ENCODE measurements around the gene NKD1.
"Not testable (repeated sequence)": the region's sequence is repeated elsewhere in the genome, so short reads cannot be mapped to it uniquely, and the experiment has no call there.

Gene NKD1

DNA sequence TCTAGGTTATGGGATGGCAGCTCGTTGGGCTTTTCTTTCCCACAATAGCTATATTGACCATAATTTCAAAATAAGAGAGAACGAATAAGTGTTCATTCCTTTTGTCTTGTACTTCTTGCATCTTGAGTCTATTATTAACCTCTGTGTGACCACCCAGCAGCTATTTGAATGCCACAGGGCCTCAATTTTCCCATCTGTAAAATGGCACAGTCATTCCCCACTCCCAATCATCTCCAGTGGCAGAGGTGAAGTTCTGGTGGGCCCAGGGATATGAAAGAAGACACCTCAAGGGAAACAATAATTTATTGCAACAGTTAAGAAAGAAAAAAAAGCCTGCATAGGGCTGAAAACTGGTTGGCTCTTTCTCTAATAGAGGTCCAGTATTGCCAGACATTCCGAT, 28.6 kb upstream of the NKD1 start:
- no peak for DNase-seq (ENCODE audit: low read depth)

DNA sequence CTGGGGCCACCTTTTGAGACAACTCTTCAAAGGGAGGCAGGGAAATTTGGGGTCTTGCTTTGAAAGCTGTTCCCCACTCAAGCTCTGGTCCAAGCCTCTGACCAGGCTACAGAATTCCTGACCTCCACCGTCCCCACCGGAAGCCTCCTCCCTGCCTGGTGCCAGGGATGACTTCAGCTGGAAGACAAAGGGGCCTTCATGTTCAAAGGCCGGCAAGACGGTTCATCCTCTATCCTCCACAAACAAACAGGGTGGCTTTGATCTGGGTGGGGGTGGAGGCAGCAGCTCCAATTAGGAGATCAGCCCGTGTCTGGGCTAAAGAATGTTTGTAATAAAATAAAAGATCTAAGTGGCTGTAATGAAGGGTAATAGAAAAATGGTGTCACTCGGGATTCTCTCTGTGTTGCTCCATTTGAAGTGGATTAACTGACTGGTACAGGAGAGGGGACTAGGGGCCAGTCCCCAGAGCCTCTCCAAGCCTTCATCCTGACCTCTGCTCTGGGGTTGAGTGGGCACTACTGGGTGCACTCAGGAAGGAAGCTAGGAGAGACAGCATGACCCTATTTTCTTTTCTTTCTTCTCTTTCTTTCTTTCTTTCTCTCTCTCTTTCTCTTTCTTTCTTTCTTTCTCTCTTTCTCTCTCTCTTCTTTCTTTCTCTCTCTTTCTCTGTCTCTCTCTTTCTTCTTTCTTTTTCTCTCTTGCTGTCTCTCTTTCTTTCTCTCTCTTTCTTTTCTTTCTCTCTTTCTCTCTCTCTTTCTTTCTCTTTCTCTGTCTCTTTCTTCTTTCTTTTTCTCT, 27.5 kb upstream of the NKD1 start:
- no peak for DNase-seq (ENCODE audit: low read depth)

DNA sequence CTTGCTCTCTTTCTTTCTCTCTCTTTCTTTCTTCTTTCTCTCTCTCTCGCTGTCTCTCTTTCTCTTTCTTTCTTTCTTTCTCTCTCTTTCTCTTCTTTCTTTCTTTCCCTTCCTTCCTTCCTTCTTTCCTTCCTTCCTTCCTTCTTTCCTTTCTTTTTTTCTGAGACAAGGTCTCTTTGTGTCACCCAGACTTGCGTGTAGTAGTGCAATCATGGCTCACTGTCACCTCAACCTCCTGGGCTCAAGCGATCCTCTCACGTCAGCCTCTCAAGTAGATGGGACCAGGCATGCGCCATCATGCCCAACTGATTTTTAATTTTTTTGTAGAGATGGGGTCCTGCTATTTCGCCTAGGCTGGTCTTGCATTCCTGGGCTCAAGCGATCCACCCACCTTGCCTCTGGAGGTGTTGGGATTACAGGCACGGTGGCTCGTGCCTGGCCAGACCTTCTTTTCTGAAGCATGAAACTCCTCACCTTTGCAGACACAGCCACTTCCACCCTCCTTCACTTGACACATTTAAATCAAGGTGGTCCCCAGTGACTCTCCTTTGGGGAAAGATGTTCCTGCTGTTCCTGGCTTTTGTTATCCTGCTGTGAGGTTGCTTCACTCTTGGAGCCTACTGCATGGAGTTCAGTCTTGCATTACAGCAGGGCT, 26.8 kb upstream of the NKD1 start:
- no peak for DNase-seq (ENCODE audit: low read depth)

DNA sequence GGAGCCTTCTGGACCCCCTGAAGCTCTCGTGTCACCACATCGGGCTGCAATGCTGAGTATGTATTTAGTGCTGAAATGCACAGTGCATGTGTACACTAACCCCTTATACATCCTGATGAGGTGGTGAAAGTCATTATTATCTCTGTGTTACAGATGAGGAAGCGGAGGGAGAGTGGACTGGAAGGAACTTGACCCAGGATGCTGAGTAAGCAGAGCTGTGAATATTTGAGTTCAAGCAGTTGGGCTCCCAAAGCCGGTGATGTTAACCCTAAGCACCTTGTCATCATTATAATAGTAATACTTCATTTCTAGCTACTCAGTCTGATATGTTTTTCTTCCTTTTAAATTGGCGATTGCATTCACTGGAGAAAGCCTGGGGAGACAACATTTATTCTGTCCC, 25.9 kb upstream of the NKD1 start:
- no peak for DNase-seq (ENCODE audit: low read depth)

DNA sequence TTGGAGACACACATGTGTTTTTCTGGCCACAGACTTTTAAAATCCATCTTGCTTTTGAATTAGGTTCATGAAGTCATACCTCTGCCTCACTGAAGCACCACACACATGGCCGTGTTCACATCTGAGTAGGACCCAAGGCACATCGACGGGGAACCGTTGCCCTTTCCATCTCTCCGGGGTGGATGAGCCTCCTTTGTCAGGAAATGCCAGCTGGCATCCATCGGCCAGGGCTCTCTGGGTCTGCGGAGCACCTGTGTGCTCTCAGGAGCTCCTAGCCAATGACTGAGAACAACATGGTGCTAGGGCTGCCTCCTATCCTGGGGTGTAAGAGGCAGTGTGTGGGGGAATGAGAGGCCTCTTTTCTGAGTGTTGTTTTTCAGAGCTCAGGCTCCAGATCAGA, 24.5 kb upstream of the NKD1 start:
- DNase-seq (ENCODE audit: low read depth) = no peak

DNA sequence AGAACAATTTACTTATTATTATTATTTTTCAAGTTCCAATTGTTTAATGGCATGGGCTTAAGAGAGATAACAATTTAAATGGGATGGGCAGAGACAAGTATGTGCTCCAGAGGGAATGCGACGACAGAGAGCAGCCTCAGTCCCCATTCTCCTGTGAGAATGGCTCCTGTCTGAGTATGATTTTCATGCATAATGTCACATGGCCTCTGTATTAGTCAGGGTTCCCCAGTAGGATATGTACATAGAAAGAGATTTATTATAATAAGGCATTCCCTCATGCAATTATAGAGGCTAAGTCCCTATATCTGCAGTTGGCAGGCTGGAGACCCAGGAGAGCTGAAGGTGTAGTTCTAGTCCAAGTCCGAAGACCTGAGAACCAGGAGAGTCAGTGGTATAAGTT, 22.9 kb upstream of the NKD1 start:
- no peak for DNase-seq (ENCODE audit: low read depth)

DNA sequence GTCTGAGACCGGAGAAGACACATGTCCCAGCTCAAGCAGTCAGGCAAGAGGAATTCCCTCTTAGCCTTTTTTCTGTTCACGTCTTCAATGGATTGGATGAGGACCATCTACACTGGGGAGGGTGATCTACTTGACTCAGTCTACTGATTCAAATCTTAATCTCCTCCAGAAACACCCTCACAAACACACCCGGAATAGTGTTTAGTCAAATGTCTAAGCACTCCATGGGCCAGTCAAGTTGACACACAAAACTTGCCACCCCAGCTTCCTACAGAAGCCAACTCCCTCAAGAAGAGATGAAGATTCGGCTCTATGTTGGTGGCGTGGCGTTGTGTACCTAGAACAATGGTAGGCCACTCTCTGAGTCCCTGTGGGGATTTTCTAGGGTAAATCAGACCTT, 22.5 kb upstream of the NKD1 start:
- no peak for DNase-seq (ENCODE audit: low read depth)

DNA sequence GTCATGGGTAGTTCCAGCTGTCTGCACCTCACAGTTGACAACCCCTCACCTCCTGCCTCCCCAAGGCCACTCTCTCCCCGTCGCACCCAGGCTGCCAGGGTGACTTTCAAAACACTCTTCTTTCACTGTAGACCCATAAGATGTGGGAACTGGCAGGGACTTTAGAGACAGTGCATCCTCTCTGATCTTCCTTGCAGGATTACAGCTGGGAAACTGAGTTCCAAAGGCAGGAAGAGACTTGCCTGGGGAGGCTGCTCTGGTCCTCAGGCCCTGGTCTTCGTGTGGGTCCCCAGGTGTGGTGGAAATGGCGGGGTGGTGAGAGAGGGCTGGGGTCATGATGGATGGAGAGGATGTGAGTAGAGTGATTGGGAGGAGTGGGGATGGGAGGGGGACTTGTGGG, 21.9 kb upstream of the NKD1 start:
- no peak for DNase-seq (ENCODE audit: low read depth)

DNA sequence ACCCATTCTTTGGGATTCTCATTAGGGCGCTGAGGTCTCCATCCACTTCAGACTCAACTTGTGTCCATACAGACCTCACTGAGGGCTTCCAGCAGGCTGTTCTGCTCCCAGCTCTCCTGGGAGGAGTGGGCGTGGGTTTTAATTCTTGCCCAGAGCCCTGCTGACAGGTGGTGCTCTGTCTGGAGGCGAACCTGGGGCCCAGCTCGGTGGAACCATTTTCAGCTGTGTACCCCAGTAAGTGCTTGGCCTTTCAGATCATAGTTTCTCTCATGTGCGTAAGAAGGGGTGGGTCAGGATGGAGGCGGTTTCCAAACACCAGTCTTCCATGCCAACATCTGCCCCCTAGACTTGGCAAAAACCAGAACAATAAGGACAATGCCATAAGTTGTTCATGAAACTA, 21.4 kb upstream of the NKD1 start:
- no peak for DNase-seq (ENCODE audit: low read depth)

DNA sequence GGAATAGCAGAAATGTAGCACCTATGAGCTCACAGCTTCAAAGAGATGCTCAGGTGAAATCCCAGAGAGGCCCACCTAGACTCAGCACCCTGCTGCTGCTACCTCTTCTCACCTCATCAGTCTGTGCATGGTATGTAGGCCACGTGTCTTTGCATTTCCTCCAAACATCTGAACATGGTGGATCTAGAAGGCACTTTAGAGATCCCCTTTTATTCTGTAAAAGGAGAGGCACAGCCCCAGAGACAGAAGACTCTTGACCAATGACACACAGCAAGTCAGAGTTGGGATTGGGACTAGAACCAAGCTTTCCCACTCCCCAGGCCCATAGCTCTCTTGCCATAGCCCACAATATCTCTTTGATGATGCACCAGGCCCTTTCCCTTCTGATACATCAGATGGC, 19.4 kb upstream of the NKD1 start:
- DNase-seq (ENCODE audit: low read depth) = no peak

DNA sequence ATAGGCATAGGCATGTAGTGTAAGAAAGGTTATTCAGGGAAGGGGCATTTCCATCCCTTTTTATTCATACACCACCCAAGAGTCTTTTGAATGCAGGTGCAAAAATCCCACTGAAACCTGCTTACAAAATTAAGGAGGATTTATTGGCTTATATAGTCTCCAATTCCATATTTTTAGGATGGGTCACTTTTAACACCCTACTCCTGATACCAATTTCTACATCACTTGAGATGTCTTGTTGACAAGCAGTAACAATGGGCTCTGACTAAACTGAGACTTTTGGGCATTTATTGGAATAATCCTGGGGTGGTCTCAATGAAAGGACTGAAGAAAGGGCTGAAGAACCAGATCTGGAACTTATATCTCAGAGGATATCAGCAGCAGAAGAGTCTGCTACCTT, 18.9 kb upstream of the NKD1 start:
- DNase-seq (ENCODE audit: low read depth) = no peak

DNA sequence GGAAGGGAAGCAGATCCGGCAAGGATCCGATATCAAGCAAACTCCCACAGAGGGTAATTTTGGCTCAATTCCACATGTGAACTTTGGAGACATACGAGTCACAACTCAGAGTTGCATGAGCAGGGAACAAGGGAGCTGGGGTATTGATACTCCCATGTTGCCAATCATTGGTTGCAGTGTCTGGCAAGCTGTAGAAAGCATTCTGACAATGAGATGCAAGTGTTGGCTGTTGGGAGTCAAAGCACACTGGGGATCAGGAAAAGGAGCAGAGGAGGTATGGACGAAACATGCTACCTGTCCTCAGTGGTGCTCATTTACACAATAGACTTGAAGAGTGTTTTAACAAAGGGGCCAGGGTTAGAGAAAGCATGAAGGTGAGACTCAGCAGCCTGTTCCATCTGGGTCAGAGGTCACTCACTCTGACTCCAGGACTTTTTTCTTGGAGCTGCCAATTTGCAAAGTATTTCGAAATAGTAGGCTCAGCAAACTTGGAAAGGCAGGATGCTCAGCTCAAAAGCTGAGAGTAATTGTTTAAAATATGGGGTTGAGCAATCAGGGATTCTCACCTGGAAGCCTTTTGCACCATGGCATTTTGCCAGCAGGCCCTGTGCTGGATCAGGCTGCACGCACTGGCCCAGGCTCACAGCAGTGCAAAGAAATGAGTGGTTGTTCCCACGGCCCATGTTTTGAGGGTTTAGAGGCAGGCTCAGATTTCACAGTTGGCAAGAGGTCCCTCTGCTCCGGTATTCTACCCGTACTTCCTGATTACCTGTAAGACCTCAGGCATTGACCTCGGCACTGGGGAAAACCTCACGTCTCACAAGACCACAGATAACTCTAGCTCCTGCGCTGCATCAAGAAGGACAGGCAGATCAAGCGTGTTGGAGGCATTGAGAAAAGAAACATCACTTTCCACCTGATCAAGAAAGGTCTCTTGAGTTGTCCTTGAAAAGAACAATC, 17.6 kb upstream of the NKD1 start:
- DNase-seq (ENCODE audit: low read depth) = no peak

DNA sequence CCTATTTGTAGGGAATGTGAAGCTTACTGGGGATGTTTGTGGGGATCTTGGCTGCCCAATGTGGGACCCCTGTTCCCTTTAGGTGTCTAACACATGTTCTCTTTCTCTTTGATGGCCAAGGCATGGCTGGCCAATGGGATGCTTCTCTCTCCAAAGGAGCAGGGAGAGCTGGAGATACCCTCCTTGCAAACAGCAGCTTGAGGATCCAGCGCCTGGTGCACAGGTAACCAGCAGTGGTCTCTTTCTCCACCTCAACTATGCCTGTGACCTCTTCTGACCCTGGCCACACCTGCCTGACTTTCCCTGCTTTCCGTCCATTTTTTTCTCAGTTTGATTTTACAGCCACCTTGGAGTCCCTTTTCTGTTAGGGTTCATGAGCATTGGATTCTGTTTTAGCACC, 16.8 kb upstream of the NKD1 start:
- DNase-seq (ENCODE audit: low read depth) = no peak

DNA sequence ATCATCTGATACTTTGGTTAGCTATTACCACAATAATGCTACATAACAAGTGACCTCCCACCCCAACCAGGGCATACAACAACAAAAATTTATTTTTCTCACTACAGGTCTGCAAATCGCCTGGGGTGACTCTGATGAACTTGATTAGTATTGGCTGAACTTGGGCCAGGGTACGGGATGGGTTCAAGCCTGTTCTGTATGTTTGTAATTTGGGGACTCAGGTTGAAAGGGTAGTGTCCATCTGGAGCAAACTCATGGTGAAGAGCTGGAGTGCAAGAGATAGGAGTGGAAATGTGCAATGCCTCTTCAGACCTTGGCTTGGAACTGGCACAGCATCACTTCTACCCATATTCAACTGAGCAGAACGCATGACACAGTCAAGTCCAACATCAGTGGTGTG, 16.3 kb upstream of the NKD1 start:
- no peak for DNase-seq (ENCODE audit: low read depth)

DNA sequence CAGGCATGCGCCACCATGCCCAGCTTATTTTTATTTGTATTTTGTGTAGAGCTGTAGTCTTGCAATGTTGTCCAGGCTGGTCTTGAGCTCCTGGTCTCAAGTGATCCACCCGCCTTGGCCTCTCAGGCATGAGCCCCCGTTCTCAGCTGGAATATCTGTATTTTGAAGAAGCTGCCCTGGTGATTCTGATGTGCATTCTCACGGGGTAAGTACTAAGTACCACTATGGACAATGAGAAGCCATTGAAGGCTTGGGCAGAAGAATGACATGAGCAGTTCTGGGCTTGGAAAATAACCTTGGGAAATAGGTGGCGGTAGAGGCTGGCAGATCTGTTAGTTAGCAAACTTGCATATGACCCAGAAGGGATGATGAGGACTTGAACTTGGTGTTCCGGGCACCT, 15.6 kb upstream of the NKD1 start:
- no peak for DNase-seq (ENCODE audit: low read depth)

DNA sequence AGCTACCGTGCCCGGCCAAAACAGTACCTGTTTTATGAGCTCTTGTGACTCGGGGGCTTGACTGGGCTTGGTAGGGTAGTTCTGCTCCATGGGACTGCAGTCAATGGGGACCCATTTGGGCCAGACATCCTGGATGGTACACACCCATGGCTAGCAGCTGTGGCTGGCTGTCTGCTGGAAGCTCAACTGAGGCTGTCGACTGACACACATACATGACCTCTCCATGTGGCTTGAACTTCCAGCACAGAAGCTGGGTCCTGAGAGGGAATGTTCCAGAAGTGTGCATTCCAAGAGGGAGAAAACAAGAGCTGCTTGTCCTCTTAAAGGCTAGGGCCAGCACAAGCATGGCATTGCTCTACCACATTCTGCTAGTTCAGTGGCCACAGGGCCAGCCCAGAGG, 14.9 kb upstream of the NKD1 start:
- no peak for DNase-seq (ENCODE audit: low read depth)

DNA sequence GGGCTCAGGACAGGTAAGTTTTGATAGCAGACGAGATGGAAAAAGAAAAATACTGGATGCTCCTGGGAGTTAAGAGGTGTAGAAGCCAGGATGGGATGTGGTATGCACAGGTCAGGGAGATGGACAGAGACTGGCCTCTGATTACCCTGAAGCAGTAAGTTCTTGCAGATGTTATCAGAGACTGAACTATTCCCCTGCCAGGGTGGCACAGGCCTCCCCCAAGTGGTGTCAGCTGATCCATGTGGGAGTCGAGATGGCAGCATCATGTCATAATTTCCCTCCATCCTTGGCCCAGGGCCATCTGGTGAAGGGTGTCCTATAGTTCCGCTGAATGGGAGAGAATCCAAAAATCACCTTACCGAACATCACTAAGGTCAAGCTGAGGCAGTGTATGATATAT, 14.1 kb upstream of the NKD1 start:
- DNase-seq (ENCODE audit: low read depth) = no peak

DNA sequence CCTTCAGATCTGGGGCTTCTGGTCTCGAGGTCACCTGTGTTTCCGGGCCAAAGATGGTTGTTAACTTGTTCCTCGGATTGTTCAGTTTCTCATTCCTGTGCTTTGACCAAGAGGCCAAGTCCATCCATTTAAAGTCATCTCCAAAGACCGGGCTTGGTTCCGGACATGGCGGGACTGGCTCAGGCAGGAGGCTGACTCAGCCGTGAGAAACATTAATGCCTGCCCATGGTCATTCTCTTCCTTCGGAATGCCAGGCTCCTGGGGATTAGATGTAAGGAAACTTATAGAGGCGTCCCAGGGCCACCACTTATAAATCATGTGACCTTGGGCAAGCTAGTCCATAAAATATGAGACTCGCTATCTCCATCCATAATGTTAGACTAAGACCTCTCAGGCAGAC, 13.6 kb upstream of the NKD1 start:
- no peak for DNase-seq (ENCODE audit: low read depth)

DNA sequence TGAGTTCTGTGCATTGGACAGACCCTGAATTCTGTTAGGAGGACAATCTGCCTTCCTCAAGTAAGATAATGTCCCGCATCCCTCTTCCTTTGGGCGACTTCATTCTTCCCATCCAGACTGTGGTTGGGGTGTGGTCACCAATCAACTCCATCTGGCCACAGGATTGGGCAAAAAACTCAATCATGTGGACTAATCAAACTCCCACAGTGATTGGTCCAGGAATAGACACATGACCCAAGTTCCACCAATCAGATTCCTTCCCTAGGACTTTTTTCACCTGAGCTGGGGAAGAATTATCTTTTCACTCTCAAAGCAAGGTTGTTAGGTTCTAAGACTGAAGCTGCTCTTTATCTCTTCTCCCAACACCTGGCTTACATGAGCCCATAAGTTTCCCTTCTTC, 13.2 kb upstream of the NKD1 start:
- no peak for DNase-seq (ENCODE audit: low read depth)

DNA sequence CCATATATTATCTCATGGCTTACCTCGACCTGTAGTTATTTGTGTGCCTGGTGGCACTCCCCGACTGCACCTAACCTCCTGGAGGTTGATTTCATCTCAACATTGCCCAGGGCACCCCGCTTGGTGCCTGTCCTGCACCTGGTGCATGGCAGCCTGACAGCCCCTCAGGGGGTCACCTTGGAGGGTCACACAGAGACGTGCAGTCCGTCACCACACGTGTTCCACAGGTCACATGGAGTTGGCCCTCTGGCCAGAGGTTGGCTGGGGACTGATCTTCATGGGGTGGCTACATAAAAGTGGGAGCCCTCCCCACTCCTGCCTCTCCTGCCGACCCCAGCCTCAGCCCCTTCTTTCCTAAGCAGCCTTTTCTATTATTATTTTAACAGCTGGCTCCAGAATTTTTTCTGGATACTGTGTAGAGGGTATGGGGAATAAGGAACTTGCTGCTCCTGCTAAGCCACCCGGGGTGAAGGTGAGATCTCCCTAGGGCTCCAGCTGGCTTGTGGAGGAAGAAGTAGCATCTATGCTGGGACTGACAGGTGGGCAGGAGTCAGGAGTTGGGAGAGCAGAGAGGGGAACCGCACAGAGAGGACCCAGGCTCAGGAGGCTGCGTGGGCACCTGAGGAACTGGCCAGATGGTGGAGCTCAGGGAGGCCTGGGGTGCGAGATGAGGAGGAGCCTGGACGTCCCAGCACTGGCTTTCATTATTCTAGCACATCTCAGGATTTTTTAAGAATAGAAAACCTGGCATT, 12.5 kb upstream of the NKD1 start:
- DNase-seq (ENCODE audit: low read depth) = no peak

DNA sequence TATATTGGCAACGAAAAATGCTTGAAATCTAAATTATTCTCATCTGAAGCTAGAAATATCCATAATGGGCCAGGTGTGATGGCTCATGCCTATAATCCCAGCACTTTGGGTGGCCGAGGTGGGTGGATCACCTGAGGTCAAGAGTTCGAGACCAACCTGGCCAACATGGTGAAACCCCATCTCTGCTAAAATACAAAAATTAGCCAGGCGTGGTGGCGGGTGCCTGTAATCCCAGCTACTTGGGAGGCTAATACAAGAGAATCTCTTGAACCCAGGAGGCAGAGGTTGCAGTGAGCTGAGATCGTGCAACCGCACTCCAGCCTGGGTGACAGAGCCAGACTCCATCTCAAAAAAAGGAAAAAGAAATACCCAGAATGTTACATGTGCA, 11.9 kb upstream of the NKD1 start:
- DNase-seq (ENCODE audit: low read depth) = not testable (repeated sequence)

Measured in amniotic epithelial cell (primary cell).